NCI-H446 (cell line): Measurements from ENCODE around the gene TRPM7.
"Not testable (repeated sequence)": the region's sequence is repeated elsewhere in the genome, so short reads cannot be mapped to it uniquely, and the experiment has no call there.

Experiments used
- DNase-seq, 2 experiments: peaks; one replicate each; lab custom pipeline; 2025; lab: John Stamatoyannopoulos, UW

The TRPM7 gene

GRCh38 chr15:50670115-50670514 is 16.5 kb downstream of the TRPM7 start:
- DNase-seq: no peak

- no peak for DNase-seq
Observed at GRCh38 chr15:50669611-50670010, 17.0 kb downstream of the TRPM7 start.

GRCh38 chr15:50665938-50666337 is 20.7 kb downstream of the TRPM7 start:
- DNase-seq: no peak

GRCh38 chr15:50655555-50655954 is 31.0 kb downstream of the TRPM7 start:
- DNase-seq: no peak

- DNase-seq: no peak
Observed at GRCh38 chr15:50653156-50653743, 33.3 kb downstream of the TRPM7 start.

- no peak for DNase-seq
Observed at GRCh38 chr15:50652671-50653070, 33.9 kb downstream of the TRPM7 start.

GRCh38 chr15:50641318-50641717 is 45.3 kb downstream of the TRPM7 start:
- no peak for DNase-seq

- DNase-seq: no peak
Observed at GRCh38 chr15:50636146-50636545, 50.5 kb downstream of the TRPM7 start.

GRCh38 chr15:50633653-50634052 is 52.9 kb downstream of the TRPM7 start:
- no peak for DNase-seq

- no peak for DNase-seq
Observed at GRCh38 chr15:50628421-50628820, 58.2 kb downstream of the TRPM7 start.

GRCh38 chr15:50627351-50628055 is 59.1 kb downstream of the TRPM7 start:
- DNase-seq: no peak

GRCh38 chr15:50624616-50625168 is 61.9 kb downstream of the TRPM7 start:
- no peak for DNase-seq

- DNase-seq: not testable (repeated sequence)
Observed at GRCh38 chr15:50622361-50622943, 64.1 kb downstream of the TRPM7 start.

- DNase-seq: not testable (repeated sequence)
Observed at GRCh38 chr15:50616960-50617359, 69.6 kb downstream of the TRPM7 start.

- DNase-seq: not testable (repeated sequence)
Observed at GRCh38 chr15:50616554-50616953, 70.0 kb downstream of the TRPM7 start.

GRCh38 chr15:50613600-50613999 is 73.0 kb downstream of the TRPM7 start:
- no peak for DNase-seq

GRCh38 chr15:50607129-50607528 is 79.5 kb downstream of the TRPM7 start:
- DNase-seq: no peak

GRCh38 chr15:50605462-50605861 is 81.1 kb downstream of the TRPM7 start:
- no peak for DNase-seq

GRCh38 chr15:50602028-50602427 is 84.6 kb downstream of the TRPM7 start:
- not testable (repeated sequence) for DNase-seq

- DNase-seq: no peak
Observed at GRCh38 chr15:50594311-50594710, 92.3 kb downstream of the TRPM7 start.

GRCh38 chr15:50593761-50594160 is 92.8 kb downstream of the TRPM7 start:
- DNase-seq: no peak

- no peak for DNase-seq
Observed at GRCh38 chr15:50590288-50590687, 96.3 kb downstream of the TRPM7 start.

GRCh38 chr15:50577492-50577891 is 109.1 kb downstream of the TRPM7 start:
- no peak for DNase-seq
